ENCODE results near the gene GMDS. TPM values are rescaled to one million over a fixed set of nuclear protein-coding genes. Genes with fewer than 3 reads are reported as not detected.

GMDS gene
- total RNA-seq, 4 donors from 2014 or later, result 3.4 to 7.2 (median 4.6) TPM

- ATAC-seq, result no peak
- in situ Hi-C loops (cut with MboI; ENCODE audit: low sequenced_read_pairs in 4 of 4) (no loop called here), intact Hi-C loops (cut with DNase I; ENCODE audit: low total_unique reads) (no loop called here)
- H3K27ac ChIP-seq, result no peak overlapping the region
- no peaks in the 10 kb centered on the region for H3K9me3 ChIP-seq
- H3K36me3 ChIP-seq, result no peaks in the 10 kb centered on the region
- TF ChIP-seq POLR2A (IDR thresholded peaks at IDR 0.05), result no peak
- TF ChIP-seq, protein P1, sequence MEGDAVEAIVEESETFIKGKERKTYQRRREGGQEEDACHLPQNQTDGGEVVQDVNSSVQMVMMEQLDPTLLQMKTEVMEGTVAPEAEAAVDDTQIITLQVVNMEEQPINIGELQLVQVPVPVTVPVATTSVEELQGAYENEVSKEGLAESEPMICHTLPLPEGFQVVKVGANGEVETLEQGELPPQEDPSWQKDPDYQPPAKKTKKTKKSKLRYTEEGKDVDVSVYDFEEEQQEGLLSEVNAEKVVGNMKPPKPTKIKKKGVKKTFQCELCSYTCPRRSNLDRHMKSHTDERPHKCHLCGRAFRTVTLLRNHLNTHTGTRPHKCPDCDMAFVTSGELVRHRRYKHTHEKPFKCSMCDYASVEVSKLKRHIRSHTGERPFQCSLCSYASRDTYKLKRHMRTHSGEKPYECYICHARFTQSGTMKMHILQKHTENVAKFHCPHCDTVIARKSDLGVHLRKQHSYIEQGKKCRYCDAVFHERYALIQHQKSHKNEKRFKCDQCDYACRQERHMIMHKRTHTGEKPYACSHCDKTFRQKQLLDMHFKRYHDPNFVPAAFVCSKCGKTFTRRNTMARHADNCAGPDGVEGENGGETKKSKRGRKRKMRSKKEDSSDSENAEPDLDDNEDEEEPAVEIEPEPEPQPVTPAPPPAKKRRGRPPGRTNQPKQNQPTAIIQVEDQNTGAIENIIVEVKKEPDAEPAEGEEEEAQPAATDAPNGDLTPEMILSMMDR (IDR thresholded peaks at IDR 0.05 in 4 of 5, conservative IDR thresholded peaks at IDR 0.05 in 1 of 5), result no peak
- no peak overlapping the region for H3K4me3 ChIP-seq
- no peaks in the 10 kb centered on the region for H3K4me1 ChIP-seq
- no peak for DNase-seq
- H3K27me3 ChIP-seq, result no peaks in the 10 kb centered on the region
These were observed 211.9 kb downstream of the GMDS start for GRCh38 chr6:2033544-2033943.

GRCh38 chr6:2030682-2031244 is 214.6 kb downstream of the GMDS start:
- Histone ChIP-seq H3K4me1 (no peaks in the 10 kb centered on the region), H3K4me3 (no peak overlapping the region), H3K27me3 (no peaks in the 10 kb centered on the region), H3K9me3 (no peaks in the 10 kb centered on the region), H3K36me3 (no peaks in the 10 kb centered on the region), H3K27ac (no peak overlapping the region)
- in situ Hi-C loops (cut with MboI; ENCODE audit: low sequenced_read_pairs in 4 of 4) (no loop called here), intact Hi-C loops (cut with DNase I; ENCODE audit: low total_unique reads) (no loop called here)
- DNase-seq (no peak), ATAC-seq (no peak)
- no peak for TF ChIP-seq POLR2A (IDR thresholded peaks at IDR 0.05)
- TF ChIP-seq, protein P1 (IDR thresholded peaks at IDR 0.05 in 4 of 5, conservative IDR thresholded peaks at IDR 0.05 in 1 of 5), result no peak

DNA sequence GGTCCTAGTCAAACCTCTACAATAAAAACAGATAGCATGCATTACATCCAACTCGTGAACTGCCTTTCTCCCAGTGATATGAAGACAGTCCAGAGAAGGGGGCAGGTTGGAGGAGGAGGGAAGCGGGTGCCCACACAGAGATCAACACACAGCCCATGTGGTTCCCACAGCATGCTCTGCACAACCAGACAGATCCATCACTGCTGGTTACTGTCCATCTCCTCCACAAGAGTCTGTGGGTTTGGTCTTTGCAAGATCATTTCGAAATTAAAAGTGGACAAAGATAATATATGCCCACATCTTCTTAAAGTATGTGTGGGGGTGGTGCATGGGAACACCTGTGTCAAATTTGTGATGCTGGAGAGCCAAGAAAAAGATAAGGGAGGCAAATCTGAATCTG is 215.5 kb downstream of the GMDS start:
- TF ChIP-seq POLR2A (IDR thresholded peaks at IDR 0.05), result no peak
- Histone ChIP-seq H3K27me3 (no peaks in the 10 kb centered on the region), H3K4me1 (no peaks in the 10 kb centered on the region), H3K36me3 (no peaks in the 10 kb centered on the region), H3K4me3 (no peak overlapping the region), H3K27ac (no peak overlapping the region), H3K9me3 (no peaks in the 10 kb centered on the region)
- in situ Hi-C loops (cut with MboI; ENCODE audit: low sequenced_read_pairs in 4 of 4) (no loop called here), intact Hi-C loops (cut with DNase I; ENCODE audit: low total_unique reads) (no loop called here)
- no peak for ATAC-seq
- no peak for DNase-seq

- no peak for TF ChIP-seq POLR2A (IDR thresholded peaks at IDR 0.05)
- TF ChIP-seq, protein P1 (IDR thresholded peaks at IDR 0.05 in 4 of 5, conservative IDR thresholded peaks at IDR 0.05 in 1 of 5), result no peak
- no peaks in the 10 kb centered on the region for H3K9me3 ChIP-seq
- intact Hi-C loops (cut with DNase I; ENCODE audit: low total_unique reads), result no loop called here
- in situ Hi-C loops (cut with MboI; ENCODE audit: low sequenced_read_pairs in 4 of 4), result no loop called here
- no peaks in the 10 kb centered on the region for H3K4me1 ChIP-seq
- no peaks in the 10 kb centered on the region for H3K27me3 ChIP-seq
- no peaks in the 10 kb centered on the region for H3K36me3 ChIP-seq
- no peak overlapping the region for H3K27ac ChIP-seq
- DNase-seq, result no peak
- no peak for ATAC-seq
- H3K4me3 ChIP-seq, result no peak overlapping the region
These were observed 216.1 kb downstream of the GMDS start for GRCh38 chr6:2029130-2029794.

DNA sequence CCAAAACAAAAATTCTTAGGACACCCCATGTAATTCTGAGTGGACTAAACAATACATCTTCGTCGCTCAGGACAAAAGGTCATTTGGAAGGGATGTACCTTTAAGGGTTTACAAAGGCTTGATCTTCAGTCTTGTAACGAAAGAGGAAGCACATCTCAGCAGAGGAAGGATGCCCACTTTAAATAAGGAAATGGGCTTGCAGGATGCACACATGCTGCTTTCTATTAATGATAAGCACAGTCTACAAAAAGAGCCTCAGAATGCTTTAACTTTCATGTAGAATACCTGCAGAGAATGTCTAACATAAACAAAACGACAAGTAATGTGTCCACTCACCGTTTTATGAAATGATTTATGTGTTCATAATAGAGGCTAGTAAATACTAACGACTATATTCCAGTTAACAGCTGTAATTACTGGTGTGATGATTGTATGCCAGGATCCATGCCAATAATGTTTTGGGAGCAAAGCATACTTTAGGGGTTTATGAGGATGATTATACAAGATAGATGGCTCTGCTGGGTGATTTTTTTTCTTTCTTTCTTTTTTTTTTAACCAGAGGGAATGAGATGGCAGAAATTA is 216.9 kb downstream of the GMDS start:
- H3K36me3 ChIP-seq, result no peaks in the 10 kb centered on the region
- DNase-seq (no peak), ATAC-seq (no peak)
- no peaks in the 10 kb centered on the region for H3K27me3 ChIP-seq
- no peak overlapping the region for H3K27ac ChIP-seq
- H3K4me1 ChIP-seq, result no peaks in the 10 kb centered on the region
- in situ Hi-C loops (cut with MboI; ENCODE audit: low sequenced_read_pairs in 4 of 4) (no loop called here), intact Hi-C loops (cut with DNase I; ENCODE audit: low total_unique reads) (no loop called here)
- no peaks in the 10 kb centered on the region for H3K9me3 ChIP-seq
- TF ChIP-seq POLR2A (IDR thresholded peaks at IDR 0.05), result no peak
- TF ChIP-seq, protein P1 (IDR thresholded peaks at IDR 0.05 in 4 of 5, conservative IDR thresholded peaks at IDR 0.05 in 1 of 5), result no peak
- no peak overlapping the region for H3K4me3 ChIP-seq

Measured in gastrocnemius medialis (tissue), 4 donors.